Activated CD4-positive, alpha-beta T cell treated with anti-CD3 and anti-CD28 coated beads, Interleukin-2, Interleukin-4, amounts not matched to agents 100 ng/mL and 50 ng/mL, durations not matched to agents 16 hours and 8 hours (primary cell): ENCODE measurements around the gene CCNDBP1.

Experiments used
- DNase-seq: peaks from one replicate; pipeline ENCODE4 v3.0.0-alpha.2; 2020; ENCODE audit warnings: low spot score

The CCNDBP1 gene

GRCh38 chr15:43246261-43246774 is 61.1 kb downstream of the CCNDBP1 start:
- DNase-seq, result no peak
